ENCODE results near the gene PEX6. TPM values are rescaled to one million over a fixed set of nuclear protein-coding genes. Genes with fewer than 3 reads are reported as not detected.

Gene PEX6
- total RNA-seq, 1 experiment from 2014 or later = 26.1 TPM

GRCh38 chr6:42970871-42971612 is 7.9 kb downstream of the PEX6 start:
- peak; percentile 43 for DNase-seq (ENCODE audit: low spot score)
- Histone ChIP-seq H3K36me3 (ENCODE audit: insufficient read depth, low read length, poor library complexity, severe bottlenecking) (peaks cover 4% of the 10 kb centered on the region), H3K27me3 (replicated peaks; ENCODE audit: insufficient read depth, low read depth, low read length, poor library complexity) (no peaks in the 10 kb centered on the region), H3K27ac (ENCODE audit: low read depth, low read length, poor library complexity, severe bottlenecking) (peak overlapping the region; percentile 71), H3K9me3 (ENCODE audit: low read depth, low read length, poor library complexity, severe bottlenecking) (no peaks in the 10 kb centered on the region), H3K4me3 (ENCODE audit: low read depth, low read length, poor library complexity, severe bottlenecking) (no peak overlapping the region), H3K4me1 (ENCODE audit: insufficient read depth, low read length, poor library complexity, severe bottlenecking) (peaks cover 10% of the 10 kb centered on the region)
- ChIA-PET CTCF (interaction anchor here (1.3 kb wide), 1 partner anchor 13 kb away, joined by 3 read pairs; the partner anchor contains the start of gene PPP2R5D), POLR2A (ENCODE audit: low non-redundant PET) (no interaction called here)
- intact Hi-C loops (cut with micrococcal nuclease; ENCODE audit: unreplicated experiment) = no loop called here
- BruUV-seq (replicated peaks) = no TSS peak
- TF ChIP-seq CTCF (conservative IDR thresholded peaks at IDR 0.05; ENCODE audit: low read depth, low read length) (no peak), EZH2 (IDR thresholded peaks at IDR 0.05; ENCODE audit: borderline replicate concordance, low read depth, low read length, poor library complexity, severe bottlenecking) (no peak)

- BruUV-seq (replicated peaks) = no TSS peak
- no peak for DNase-seq (ENCODE audit: low spot score)
- no peaks in the 10 kb centered on the region for H3K9me3 ChIP-seq (ENCODE audit: low read depth, low read length, poor library complexity, severe bottlenecking)
- intact Hi-C loops (cut with micrococcal nuclease; ENCODE audit: unreplicated experiment) = no loop called here
- CTCF ChIA-PET = no interaction called here
- TF ChIP-seq EZH2 (IDR thresholded peaks at IDR 0.05; ENCODE audit: borderline replicate concordance, low read depth, low read length, poor library complexity, severe bottlenecking) = no peak
- no peak for TF ChIP-seq CTCF (conservative IDR thresholded peaks at IDR 0.05; ENCODE audit: low read depth, low read length)
- H3K4me1 ChIP-seq (ENCODE audit: insufficient read depth, low read length, poor library complexity, severe bottlenecking) = peaks cover 10% of the 10 kb centered on the region
- POLR2A ChIA-PET (ENCODE audit: low non-redundant PET) = no interaction called here
- H3K36me3 ChIP-seq (ENCODE audit: insufficient read depth, low read length, poor library complexity, severe bottlenecking) = peaks cover 9% of the 10 kb centered on the region
- no peak overlapping the region for H3K4me3 ChIP-seq (ENCODE audit: low read depth, low read length, poor library complexity, severe bottlenecking)
- H3K27me3 ChIP-seq (replicated peaks; ENCODE audit: insufficient read depth, low read depth, low read length, poor library complexity) = no peaks in the 10 kb centered on the region
- no peak overlapping the region for H3K27ac ChIP-seq (ENCODE audit: low read depth, low read length, poor library complexity, severe bottlenecking)
These were observed 9.0 kb downstream of the PEX6 start for GRCh38 chr6:42969934-42970333.

GRCh38 chr6:42969431-42969830 is 9.6 kb downstream of the PEX6 start:
- Histone ChIP-seq H3K9me3 (ENCODE audit: low read depth, low read length, poor library complexity, severe bottlenecking) (no peaks in the 10 kb centered on the region), H3K4me3 (ENCODE audit: low read depth, low read length, poor library complexity, severe bottlenecking) (no peak overlapping the region), H3K27ac (ENCODE audit: low read depth, low read length, poor library complexity, severe bottlenecking) (no peak overlapping the region), H3K27me3 (replicated peaks; ENCODE audit: insufficient read depth, low read depth, low read length, poor library complexity) (no peaks in the 10 kb centered on the region), H3K36me3 (ENCODE audit: insufficient read depth, low read length, poor library complexity, severe bottlenecking) (peaks cover 12% of the 10 kb centered on the region), H3K4me1 (ENCODE audit: insufficient read depth, low read length, poor library complexity, severe bottlenecking) (peaks cover 10% of the 10 kb centered on the region)
- CTCF ChIA-PET = no interaction called here
- POLR2A ChIA-PET (ENCODE audit: low non-redundant PET) = no interaction called here
- intact Hi-C loops (cut with micrococcal nuclease; ENCODE audit: unreplicated experiment) = no loop called here
- no TSS peak for BruUV-seq (replicated peaks)
- DNase-seq (ENCODE audit: low spot score) = no peak
- no peak for TF ChIP-seq EZH2 (IDR thresholded peaks at IDR 0.05; ENCODE audit: borderline replicate concordance, low read depth, low read length, poor library complexity, severe bottlenecking)
- no peak for TF ChIP-seq CTCF (conservative IDR thresholded peaks at IDR 0.05; ENCODE audit: low read depth, low read length)
